SK-N-SH treated with all-trans-retinoic acid at 6 μM for 48 hours (cell line): ENCODE results near the gene PRSS38.

Experiments
- BACH2 ChIP-seq: fragments of 250-450 bp; sonication (Bioruptor Pico); IDR thresholded peaks from 2 replicates; pipeline ENCODE4 v1.9.0; 2021; ENCODE audit warnings: mild to moderate bottlenecking, borderline replicate concordance
- ESRRG ChIP-seq: fragments of 250-450 bp; sonication (Bioruptor Pico); IDR thresholded peaks from 2 replicates; pipeline ENCODE4 v1.6.1; 2021; ENCODE audit warnings: mild to moderate bottlenecking
- GLIS3 ChIP-seq: fragments of 250-450 bp; sonication (Bioruptor Pico); IDR thresholded peaks from 2 replicates; pipeline ENCODE4 v1.5.0; 2020; ENCODE audit warnings: mild to moderate bottlenecking, moderate library complexity
- OSR1 ChIP-seq: fragments of 250-450 bp; sonication (Bioruptor Pico); IDR thresholded peaks from 2 replicates; pipeline ENCODE4 v1.8.0; 2022; ENCODE audit warnings: moderate library complexity, mild to moderate bottlenecking, inconsistent platforms
- RARB ChIP-seq: fragments of 250-450 bp; sonication (Bioruptor Pico); IDR thresholded peaks from 2 replicates; pipeline ENCODE4 v1.8.0; 2021; ENCODE audit warnings: mild to moderate bottlenecking, moderate library complexity
- TCF4 ChIP-seq: fragments of 250-450 bp; sonication (Bioruptor Pico); IDR thresholded peaks from 2 replicates; pipeline ENCODE4 v1.8.0; 2021; ENCODE audit warnings: mild to moderate bottlenecking, moderate library complexity, borderline replicate concordance
- TOX ChIP-seq: fragments of 250-450 bp; sonication (Bioruptor Pico); IDR thresholded peaks from 2 replicates; pipeline ENCODE4 v1.8.0; 2021; ENCODE audit warnings: mild to moderate bottlenecking, moderate library complexity, borderline replicate concordance
- ZC3H10 ChIP-seq: fragments of 250-450 bp; sonication (Bioruptor Pico); IDR thresholded peaks from 2 replicates; pipeline ENCODE4 v1.5.1; 2021; ENCODE audit warnings: mild to moderate bottlenecking, moderate library complexity
- ZFP30 ChIP-seq: fragments of 450-650 bp; formaldehyde crosslinking; IDR thresholded peaks from 2 replicates; pipeline ENCODE4 v1.5.0; 2022; ENCODE audit warnings: mild to moderate bottlenecking, moderate library complexity
- ZNF70 ChIP-seq: fragments of 450-650 bp; formaldehyde crosslinking; IDR thresholded peaks from 2 replicates; pipeline ENCODE4 v1.5.0; 2020; ENCODE audit warnings: mild to moderate bottlenecking, moderate library complexity
- TF ChIP-seq, protein P1 (sequence below): fragments of 250-450 bp; sonication (Bioruptor Pico); IDR thresholded peaks from 2 replicates; pipeline ENCODE4 v1.5.1; 2021; ENCODE audit warnings: mild to moderate bottlenecking, moderate library complexity
- TF ChIP-seq, protein P2 (sequence below): fragments of 250-450 bp; sonication (Bioruptor Pico); IDR thresholded peaks from 2 replicates; pipeline ENCODE4 v1.8.0; 2021; ENCODE audit warnings: low read depth, mild to moderate bottlenecking, moderate library complexity, borderline replicate concordance
- TF ChIP-seq, protein P3 (sequence below): fragments of 250-450 bp; sonication (Bioruptor Pico); IDR thresholded peaks from 2 replicates; pipeline ENCODE4 v1.8.0; 2020; ENCODE audit warnings: mild to moderate bottlenecking, moderate library complexity, borderline replicate concordance

DNA sequence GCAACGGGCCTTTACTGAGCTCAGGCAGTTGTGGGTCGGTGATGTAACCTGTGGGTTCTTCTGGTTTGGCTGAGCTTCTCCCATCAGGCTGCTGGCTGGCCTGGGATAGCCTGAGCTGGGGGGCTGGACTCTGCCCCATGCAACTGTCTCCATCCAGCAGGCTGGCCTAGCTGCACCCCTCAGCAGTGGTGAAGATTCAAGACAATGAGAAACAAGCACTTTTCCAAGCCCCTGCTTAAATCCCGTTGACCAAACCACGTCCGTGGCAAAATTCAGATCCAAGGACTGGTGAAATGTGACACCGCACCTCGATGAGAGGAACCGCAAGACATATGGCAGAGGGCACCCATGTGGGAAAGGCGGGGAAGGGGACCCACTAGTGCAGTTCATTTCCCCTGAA lies 25.6 kb downstream of the PRSS38 start:
- TF ChIP-seq, protein P1, sequence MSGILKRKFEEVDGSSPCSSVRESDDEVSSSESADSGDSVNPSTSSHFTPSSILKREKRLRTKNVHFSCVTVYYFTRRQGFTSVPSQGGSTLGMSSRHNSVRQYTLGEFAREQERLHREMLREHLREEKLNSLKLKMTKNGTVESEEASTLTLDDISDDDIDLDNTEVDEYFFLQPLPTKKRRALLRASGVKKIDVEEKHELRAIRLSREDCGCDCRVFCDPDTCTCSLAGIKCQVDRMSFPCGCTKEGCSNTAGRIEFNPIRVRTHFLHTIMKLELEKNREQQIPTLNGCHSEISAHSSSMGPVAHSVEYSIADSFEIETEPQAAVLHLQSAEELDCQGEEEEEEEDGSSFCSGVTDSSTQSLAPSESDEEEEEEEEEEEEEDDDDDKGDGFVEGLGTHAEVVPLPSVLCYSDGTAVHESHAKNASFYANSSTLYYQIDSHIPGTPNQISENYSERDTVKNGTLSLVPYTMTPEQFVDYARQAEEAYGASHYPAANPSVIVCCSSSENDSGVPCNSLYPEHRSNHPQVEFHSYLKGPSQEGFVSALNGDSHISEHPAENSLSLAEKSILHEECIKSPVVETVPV (CRISPR knock-in tag), result no peak
- TF ChIP-seq ZC3H10 (CRISPR knock-in tag) (no peak), ZNF70 (CRISPR knock-in tag) (no peak), TCF4 (CRISPR knock-in tag) (no peak), RARB (no peak), GLIS3 (CRISPR knock-in tag) (no peak), ESRRG (CRISPR knock-in tag) (no peak), OSR1 (no peak), ZFP30 (CRISPR knock-in tag) (no peak), BACH2 (CRISPR knock-in tag) (no peak), TOX (CRISPR knock-in tag) (no peak)
- TF ChIP-seq, protein P2, sequence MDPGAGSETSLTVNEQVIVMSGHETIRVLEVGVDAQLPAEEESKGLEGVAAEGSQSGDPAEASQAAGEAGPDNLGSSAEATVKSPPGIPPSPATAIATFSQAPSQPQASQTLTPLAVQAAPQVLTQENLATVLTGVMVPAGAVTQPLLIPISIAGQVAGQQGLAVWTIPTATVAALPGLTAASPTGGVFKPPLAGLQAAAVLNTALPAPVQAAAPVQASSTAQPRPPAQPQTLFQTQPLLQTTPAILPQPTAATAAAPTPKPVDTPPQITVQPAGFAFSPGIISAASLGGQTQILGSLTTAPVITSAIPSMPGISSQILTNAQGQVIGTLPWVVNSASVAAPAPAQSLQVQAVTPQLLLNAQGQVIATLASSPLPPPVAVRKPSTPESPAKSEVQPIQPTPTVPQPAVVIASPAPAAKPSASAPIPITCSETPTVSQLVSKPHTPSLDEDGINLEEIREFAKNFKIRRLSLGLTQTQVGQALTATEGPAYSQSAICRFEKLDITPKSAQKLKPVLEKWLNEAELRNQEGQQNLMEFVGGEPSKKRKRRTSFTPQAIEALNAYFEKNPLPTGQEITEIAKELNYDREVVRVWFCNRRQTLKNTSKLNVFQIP (CRISPR knock-in tag), result no peak
- TF ChIP-seq, protein P3, sequence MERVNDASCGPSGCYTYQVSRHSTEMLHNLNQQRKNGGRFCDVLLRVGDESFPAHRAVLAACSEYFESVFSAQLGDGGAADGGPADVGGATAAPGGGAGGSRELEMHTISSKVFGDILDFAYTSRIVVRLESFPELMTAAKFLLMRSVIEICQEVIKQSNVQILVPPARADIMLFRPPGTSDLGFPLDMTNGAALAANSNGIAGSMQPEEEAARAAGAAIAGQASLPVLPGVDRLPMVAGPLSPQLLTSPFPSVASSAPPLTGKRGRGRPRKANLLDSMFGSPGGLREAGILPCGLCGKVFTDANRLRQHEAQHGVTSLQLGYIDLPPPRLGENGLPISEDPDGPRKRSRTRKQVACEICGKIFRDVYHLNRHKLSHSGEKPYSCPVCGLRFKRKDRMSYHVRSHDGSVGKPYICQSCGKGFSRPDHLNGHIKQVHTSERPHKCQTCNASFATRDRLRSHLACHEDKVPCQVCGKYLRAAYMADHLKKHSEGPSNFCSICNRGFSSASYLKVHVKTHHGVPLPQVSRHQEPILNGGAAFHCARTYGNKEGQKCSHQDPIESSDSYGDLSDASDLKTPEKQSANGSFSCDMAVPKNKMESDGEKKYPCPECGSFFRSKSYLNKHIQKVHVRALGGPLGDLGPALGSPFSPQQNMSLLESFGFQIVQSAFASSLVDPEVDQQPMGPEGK (CRISPR knock-in tag), result no peak
